Large intestine (tissue), 3 donors: ENCODE results near the gene MYO18B. TPM values are rescaled to one million over a fixed set of nuclear protein-coding genes. Genes with fewer than 3 reads are reported as not detected.

Source experiments
- DNase-seq, 2 donors: peaks; one replicate each; pipeline versions ENCODE4 v3.0.0 to v3.0.0-alpha.2; 2013
- H3K27ac ChIP-seq: one replicate; pipeline ENCODE4 v1.5.1; 2013; ENCODE audit warnings: low read length
- H3K27me3 ChIP-seq: 2 replicates; pipeline ENCODE4 v1.6.1; 2013; ENCODE audit warnings: low read length; ENCODE audit not compliant: control insufficient read depth, insufficient read depth
- H3K36me3 ChIP-seq: 2 replicates; pipeline ENCODE4 v1.6.1; 2013; ENCODE audit warnings: low read length; ENCODE audit not compliant: control insufficient read depth, insufficient read depth
- H3K4me1 ChIP-seq: one replicate; pipeline ENCODE4 v1.6.1; 2013; ENCODE audit warnings: low read length; ENCODE audit not compliant: control insufficient read depth, insufficient read depth
- H3K4me3 ChIP-seq: one replicate; pipeline ENCODE4 v1.5.1; 2013; ENCODE audit warnings: low read length
- H3K9me3 ChIP-seq: one replicate; pipeline ENCODE4 v1.6.1; 2013; ENCODE audit warnings: mild to moderate bottlenecking, low read depth, low read length, moderate library complexity; ENCODE audit not compliant: control insufficient read depth
- WGBS: methylation state at CpG from one replicate; pipeline ENCODE4 v1.1.5; 2013; ENCODE audit warnings: low lambda C conversion rate; ENCODE audit not compliant: insufficient coverage; 5-methylcytosine and 5-hydroxymethylcytosine counted together
- polyA plus RNA-seq: library from polyadenylated mRNA; unstranded; fragments of 120-200 nt; gene quantifications from one replicate; pipeline ENCODE4 v1.2.1, GENCODE V29; 2013

The MYO18B gene
- polyA plus RNA-seq, 1 donor: 0.24 TPM

DNA sequence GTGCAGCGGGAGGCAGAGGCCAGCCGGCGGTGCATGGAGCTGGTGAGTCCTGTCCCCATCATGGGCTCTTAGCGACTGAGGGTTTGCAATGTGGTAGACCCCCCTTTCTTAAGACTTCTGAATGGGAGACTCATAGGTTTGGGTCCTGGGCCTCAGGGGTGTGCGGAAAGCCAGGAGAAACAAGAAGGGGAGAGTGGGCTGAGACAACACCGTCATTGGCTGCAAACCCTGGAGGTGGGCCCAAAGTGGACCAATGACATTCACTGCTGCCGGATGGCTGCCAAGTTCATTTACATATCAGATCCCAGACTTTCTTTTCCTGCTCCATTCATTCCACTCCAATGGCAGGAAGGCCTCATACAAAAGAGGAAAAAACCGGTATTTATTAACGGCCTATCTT is 213.3 kb downstream of the MYO18B start:
- no peaks in the 10 kb centered on the region for H3K27me3 ChIP-seq
- DNase-seq: no peak
- H3K36me3 ChIP-seq: no peaks in the 10 kb centered on the region
- H3K9me3 ChIP-seq: no peaks in the 10 kb centered on the region
- H3K27ac ChIP-seq: no peak overlapping the region
- H3K4me3 ChIP-seq: no peak overlapping the region
- no CpG with 5 or more reads among the region's 9 CpGs for WGBS
- H3K4me1 ChIP-seq: no peaks in the 10 kb centered on the region

GRCh38 chr22:25956801-25957200 is 214.8 kb downstream of the MYO18B start:
- no peaks in the 10 kb centered on the region for H3K27me3 ChIP-seq
- H3K4me1 ChIP-seq: no peaks in the 10 kb centered on the region
- WGBS: 80% methylated on average over 1 of the region's 5 CpGs
- H3K4me3 ChIP-seq: no peak overlapping the region
- no peaks in the 10 kb centered on the region for H3K36me3 ChIP-seq
- no peak overlapping the region for H3K27ac ChIP-seq
- no peak for DNase-seq
- H3K9me3 ChIP-seq: no peaks in the 10 kb centered on the region

GRCh38 chr22:25959818-25960774 is 218.1 kb downstream of the MYO18B start:
- Histone ChIP-seq H3K9me3 (no peaks in the 10 kb centered on the region), H3K36me3 (no peaks in the 10 kb centered on the region), H3K4me3 (no peak overlapping the region), H3K27ac (no peak overlapping the region), H3K4me1 (no peaks in the 10 kb centered on the region), H3K27me3 (no peaks in the 10 kb centered on the region)
- DNase-seq: no peak
- WGBS: 92% methylated on average over 2 of the region's 12 CpGs

GRCh38 chr22:25961699-25962098 is 219.7 kb downstream of the MYO18B start:
- no peak for DNase-seq
- Histone ChIP-seq H3K27ac (no peak overlapping the region), H3K9me3 (no peaks in the 10 kb centered on the region), H3K27me3 (peaks cover 3% of the 10 kb centered on the region), H3K36me3 (no peaks in the 10 kb centered on the region), H3K4me3 (no peak overlapping the region), H3K4me1 (no peaks in the 10 kb centered on the region)
- no CpG with 5 or more reads among the region's 5 CpGs for WGBS

- Histone ChIP-seq H3K36me3 (no peaks in the 10 kb centered on the region), H3K4me3 (no peak overlapping the region), H3K27me3 (peaks cover 3% of the 10 kb centered on the region), H3K4me1 (no peaks in the 10 kb centered on the region), H3K9me3 (no peaks in the 10 kb centered on the region), H3K27ac (no peak overlapping the region)
- WGBS: 100% methylated on average over 1 of the region's 2 CpGs
- DNase-seq: no peak
These were observed 220.7 kb downstream of the MYO18B start for GRCh38 chr22:25962711-25963110.

GRCh38 chr22:25964961-25965730 is 223.2 kb downstream of the MYO18B start:
- Histone ChIP-seq H3K9me3 (no peaks in the 10 kb centered on the region), H3K36me3 (no peaks in the 10 kb centered on the region), H3K27ac (no peak overlapping the region), H3K27me3 (peaks cover 3% of the 10 kb centered on the region), H3K4me1 (no peaks in the 10 kb centered on the region), H3K4me3 (no peak overlapping the region)
- 100% methylated on average over 2 of the region's 10 CpGs for WGBS
- no peak for DNase-seq

DNA sequence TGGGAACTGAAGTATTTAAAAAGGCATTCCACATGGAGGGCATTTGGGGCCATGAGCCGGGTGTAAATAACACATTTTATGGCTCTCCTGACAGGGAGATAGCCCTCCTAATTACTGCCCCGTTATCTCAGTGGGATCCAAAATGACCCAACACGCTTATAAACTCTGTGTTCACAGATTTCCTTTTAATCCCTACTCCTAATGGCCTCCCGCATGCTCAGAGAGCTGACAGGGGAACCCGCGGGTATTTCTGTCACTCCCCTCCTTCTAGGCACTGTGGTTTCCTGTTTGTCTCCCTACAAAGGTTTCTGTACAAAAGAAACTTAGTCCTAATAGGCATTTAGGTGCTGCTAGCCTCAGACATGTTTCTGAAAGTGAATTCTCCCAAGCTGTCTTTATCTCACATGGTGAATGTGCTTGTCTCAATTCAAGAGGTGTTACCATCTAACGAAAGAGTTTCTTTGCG is 224.5 kb downstream of the MYO18B start:
- Histone ChIP-seq H3K4me3 (no peak overlapping the region), H3K27me3 (peaks cover 9% of the 10 kb centered on the region), H3K36me3 (no peaks in the 10 kb centered on the region), H3K4me1 (no peaks in the 10 kb centered on the region), H3K9me3 (no peaks in the 10 kb centered on the region), H3K27ac (no peak overlapping the region)
- DNase-seq: no peak
- WGBS: no CpG with 5 or more reads among the region's 8 CpGs

- no peak overlapping the region for H3K4me3 ChIP-seq
These were observed 227.3 kb downstream of the MYO18B start for GRCh38 chr22:25969286-25969685.

GRCh38 chr22:25969901-25970300 is 227.9 kb downstream of the MYO18B start:
- no peak for DNase-seq
- H3K4me1 ChIP-seq: no peaks in the 10 kb centered on the region
- H3K27me3 ChIP-seq: peaks cover 9% of the 10 kb centered on the region
- no peak overlapping the region for H3K4me3 ChIP-seq
- no peak overlapping the region for H3K27ac ChIP-seq
- H3K36me3 ChIP-seq: no peaks in the 10 kb centered on the region
- no peaks in the 10 kb centered on the region for H3K9me3 ChIP-seq
- WGBS: 89% methylated on average over 1 of the region's 2 CpGs

More at GRCh38 chr22:25969286-25969685, 227.3 kb downstream of the MYO18B start:
- H3K36me3 ChIP-seq: no peaks in the 10 kb centered on the region
- no peaks in the 10 kb centered on the region for H3K4me1 ChIP-seq
- peaks cover 9% of the 10 kb centered on the region for H3K27me3 ChIP-seq
- no peak overlapping the region for H3K27ac ChIP-seq
- no peak for DNase-seq
- H3K9me3 ChIP-seq: no peaks in the 10 kb centered on the region

GRCh38 chr22:25970374-25970911 is 228.5 kb downstream of the MYO18B start:
- Histone ChIP-seq H3K27ac (no peak overlapping the region), H3K9me3 (no peaks in the 10 kb centered on the region), H3K36me3 (no peaks in the 10 kb centered on the region), H3K27me3 (peaks cover 9% of the 10 kb centered on the region), H3K4me1 (no peaks in the 10 kb centered on the region), H3K4me3 (no peak overlapping the region)
- DNase-seq: peak; percentile 17 to 21
- WGBS: no CpG with 5 or more reads among the region's 6 CpGs
